Measurements from ENCODE around the gene MYO3B.
"Not testable (repeated sequence)": the region's sequence is repeated elsewhere in the genome, so short reads cannot be mapped to it uniquely, and the experiment has no call there.

MYO3B gene

DNA sequence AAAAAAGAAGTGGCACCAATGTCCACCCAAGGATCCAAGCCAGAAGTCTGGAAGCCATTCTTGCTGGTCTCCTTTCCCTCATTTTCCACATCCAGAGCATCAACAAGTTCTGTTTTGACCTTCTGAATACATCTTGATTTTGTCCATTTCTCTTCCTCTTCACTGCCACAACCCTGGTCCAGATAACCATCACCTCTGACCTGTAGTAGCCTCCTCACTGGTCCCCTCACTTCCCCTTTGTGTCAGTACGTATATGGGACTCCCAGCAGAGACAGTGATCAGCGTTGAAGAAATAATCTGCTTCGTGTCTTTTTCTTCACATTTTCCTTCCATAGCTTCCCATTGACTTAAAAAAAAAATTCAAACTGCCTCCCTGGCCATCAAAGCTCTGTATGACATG, 427.9 kb downstream of the MYO3B start:
- DNase-seq, result no peak

DNA sequence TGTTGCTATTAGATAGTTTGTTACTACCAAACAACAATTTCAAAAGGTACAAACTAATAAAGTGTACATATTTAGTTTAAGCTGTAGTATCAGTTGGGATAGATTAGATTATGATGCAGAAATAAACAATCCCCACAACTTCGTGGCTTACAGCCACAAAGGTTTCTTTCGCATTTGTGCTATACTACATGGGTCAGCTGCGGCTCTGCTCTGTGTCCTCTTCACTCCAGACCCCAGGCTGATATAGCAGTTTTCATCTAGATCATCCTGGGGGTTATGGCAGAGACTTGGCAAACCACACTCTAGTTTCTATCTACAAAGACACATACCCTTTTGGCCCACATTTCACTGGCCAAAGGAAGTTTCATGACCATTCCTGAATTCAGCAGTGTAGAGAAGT, 429.2 kb downstream of the MYO3B start:
- no peak for DNase-seq

DNA sequence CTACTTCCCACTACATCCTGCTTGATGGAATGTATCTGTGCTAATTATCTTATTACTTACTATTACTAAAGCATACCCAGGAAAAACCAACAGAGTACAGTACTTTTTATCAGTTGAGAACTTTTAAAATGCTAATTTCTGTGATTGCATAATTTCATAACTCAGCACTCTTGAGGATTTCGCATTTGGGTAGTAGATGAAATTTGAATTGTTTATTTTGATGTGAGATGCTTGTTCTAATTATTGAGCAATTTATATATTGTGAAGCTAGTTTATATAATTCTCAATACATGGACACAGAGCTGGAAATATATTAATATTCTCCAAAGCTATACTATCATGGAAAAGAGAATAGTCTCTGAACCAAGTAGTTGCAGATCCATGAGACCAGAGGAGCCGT, 432.7 kb downstream of the MYO3B start:
- no peak for DNase-seq

DNA sequence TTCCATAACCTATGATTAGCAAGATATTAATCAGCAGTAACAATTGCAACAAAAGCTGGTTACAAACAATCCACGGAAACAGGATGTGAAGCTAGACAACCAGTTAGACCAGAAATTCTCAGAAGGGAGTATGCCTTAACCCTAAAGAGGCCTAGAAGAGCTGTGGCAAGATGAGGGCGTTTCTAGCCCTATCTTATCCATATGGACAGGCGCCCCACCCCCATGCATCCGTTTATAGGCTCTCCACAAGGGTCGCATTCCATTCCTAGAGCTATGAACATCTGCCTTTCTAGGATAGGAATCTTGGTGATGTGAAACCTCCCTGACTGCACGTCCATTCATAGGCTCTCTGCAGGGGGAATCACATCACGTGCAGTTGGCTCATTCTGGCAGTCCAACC, 441.0 kb downstream of the MYO3B start:
- not testable (repeated sequence) for DNase-seq

DNA sequence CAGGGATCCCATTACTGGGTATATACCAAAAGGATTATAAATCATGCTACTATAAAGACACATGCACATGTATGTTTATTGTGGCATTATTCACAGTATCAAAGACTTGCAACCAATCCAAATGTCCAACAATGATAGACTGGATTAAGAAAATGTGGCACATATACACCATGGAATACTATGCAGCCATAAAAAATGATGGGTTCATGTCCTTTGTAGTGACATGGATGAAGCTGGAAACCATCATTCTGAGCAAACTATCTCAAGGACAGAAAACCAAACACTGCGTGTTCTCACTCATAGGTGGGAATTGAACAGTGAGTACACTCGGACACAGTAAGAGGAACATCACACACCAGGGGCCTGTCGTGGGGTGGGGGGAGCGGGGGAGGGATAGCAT, 457.1 kb downstream of the MYO3B start:
- DNase-seq, result not testable (repeated sequence)

DNA sequence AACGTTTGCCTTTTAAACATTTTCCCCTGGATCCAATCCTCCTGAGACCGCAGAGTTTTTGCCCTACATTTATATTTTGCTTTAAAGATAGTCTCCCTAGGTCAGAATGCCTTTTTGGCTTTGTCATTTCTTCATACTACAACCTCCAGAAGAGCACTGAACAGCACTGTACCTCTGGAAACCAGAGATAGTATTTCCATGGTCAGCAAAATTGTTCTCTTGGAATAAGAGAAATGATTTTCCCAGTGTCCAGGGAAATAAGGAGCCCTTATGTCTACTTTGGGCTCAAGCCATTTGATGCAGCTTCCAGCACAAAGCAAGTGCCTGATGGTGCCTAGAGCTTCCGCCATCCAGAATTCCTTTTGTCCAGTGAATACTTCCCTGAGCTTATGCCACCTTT, 461.7 kb downstream of the MYO3B start:
- no peak for DNase-seq

DNA sequence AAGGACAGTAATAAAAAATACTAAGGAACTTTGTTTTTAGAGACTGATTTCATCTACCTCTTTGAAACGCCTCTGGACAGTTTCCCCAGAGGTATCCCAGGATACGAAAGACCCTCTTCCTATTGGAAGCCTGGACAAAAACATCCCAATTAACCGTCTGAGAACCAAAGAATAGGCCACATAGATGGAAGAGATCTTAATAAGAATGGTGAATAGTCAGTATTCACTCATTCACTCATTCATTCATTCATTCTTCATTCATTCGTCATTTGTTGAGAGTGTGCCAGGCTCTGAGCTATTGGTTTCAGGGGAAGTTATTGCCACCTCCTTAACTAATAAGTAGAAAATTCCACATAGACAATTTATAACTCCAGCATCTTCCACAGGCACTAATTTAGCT, 464.0 kb downstream of the MYO3B start:
- no peak for DNase-seq

DNA sequence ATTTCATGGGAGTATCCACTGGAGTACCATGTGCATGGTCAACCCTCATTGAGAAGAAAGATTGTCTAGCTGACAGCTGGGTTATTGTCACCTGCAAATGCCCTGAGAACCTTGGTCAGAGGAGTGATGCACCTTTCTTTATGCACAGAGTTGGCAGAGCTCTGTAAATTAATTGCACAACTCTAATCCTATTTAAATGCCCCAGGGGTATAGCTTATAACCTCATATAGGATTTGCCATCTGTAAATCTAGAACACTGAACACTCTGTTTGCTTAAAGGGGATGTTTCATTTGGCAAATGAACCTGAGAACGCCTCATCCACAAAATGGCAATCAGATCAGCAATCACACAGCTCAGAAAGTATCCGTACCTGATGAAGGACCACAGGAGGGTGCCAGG, 465.4 kb downstream of the MYO3B start:
- no peak for DNase-seq

DNA sequence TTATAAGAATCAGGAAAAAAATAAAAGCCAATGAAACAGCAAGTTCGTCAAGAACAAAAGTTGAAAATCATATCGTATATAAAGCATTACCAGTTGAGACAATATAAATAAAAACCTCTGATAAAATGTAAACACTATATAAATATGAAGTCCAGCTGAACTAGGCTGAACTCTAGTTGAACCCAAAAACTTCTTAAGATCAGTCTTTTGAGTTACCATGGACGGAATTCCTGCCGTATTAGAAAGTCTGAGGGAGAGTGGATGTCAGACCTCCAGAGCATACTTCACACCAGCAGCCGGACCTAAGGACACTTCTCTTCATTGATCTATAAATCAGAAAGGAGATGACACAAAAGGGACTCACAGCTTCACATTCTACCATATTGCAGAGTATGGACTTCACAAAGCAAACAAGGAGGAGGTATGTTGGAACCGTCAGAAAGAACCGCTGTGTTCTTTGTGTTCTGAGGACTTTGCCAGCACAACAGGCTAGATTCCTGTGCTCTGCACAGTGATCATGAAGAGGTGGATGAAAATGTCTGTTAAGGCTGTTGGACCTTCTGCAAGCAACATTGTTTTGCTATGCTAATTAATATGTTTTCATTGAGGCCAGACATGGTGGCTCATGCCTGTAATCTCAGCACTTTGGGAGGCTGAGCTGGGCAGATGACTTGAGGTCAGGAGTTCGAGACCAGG, 469.9 kb downstream of the MYO3B start:
- DNase-seq, result no peak

DNA sequence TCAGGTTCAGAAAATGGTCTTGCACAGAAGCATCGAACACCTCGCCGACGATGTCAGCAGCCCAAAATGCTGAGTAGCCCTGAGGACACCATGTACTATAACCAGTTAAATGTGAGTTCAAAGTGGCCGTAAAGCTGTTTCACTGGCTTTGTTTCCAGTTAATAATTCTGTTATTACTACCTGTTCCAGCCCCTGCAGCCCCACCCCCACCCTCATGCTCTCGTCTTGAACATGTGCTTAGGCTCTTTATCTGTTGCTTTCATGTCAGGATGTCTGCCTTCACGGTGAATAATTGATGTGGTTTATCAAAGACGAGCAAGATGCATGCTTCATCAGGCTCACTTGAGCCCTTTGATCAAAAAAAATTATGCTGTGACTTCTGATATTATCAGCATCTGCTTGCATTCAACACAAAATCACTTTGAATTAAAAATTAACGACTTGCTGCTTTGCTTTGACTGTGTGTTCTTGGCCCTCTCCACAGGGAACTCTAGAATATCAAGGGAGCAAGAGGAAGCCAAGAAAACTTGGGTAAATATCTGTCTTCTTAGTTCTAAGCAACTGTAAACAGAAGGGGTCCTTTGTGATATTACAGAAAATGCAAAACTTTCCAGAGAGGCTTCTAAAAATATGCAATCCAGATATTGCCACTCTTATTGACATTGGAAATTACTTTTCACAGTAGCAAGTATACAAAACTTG, 473.8 kb downstream of the MYO3B start:
- DNase-seq, result no peak

DNA sequence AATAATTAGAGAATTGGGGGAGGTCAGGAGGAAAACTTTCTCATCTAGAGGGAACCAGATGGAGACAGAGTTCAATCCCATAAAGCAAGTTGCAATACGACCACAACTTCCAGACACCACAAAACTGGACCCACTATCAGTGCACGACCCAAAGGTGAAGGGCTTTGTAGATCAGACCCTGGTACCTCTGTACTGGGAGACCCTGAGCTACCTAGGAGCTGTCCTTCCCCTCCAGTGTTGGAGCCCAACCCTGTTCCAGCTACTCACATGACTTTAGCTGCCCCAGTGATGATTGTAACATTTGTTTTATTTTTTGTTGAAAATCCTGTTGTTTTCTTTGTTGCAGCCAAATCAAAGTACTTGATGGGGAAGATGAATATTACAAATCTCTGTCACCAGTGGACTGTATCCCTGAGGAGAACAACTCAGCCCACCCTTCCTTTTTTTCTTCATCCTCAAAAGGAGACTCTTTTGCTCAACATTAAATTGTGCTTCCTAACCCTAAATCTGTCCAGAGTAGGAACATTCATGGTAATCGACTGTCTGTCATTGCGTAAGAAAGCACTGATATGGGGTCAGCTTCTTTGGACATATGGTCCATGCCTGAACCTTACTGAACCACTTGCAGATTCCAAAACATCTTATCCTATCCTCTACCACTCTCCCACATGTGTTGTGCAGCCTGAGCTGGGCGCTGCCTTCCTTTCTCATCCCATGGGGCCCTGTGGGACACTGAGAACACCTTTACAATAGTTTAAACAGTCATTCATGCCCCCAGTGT, 474.9 kb downstream of the MYO3B start:
- DNase-seq, result no peak

DNA sequence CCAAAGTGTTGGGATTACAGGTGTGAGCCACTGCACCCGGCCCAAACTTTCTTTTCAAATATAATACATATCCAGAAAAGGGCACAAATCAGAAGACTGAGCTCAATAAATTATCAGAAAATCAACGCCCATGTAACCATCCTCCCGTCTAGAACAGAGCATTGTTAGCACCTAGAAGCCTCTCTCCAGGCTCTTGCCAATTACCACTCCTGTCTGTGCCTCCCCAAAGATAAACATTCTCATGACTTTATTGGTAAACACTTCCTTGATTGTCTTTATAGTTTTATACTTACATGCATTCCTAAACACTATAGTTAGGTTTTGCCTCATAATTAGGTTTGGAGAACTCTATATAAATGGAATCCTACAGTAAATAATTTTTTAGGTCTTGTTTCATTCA, 478.7 kb downstream of the MYO3B start:
- DNase-seq, result no peak

DNA sequence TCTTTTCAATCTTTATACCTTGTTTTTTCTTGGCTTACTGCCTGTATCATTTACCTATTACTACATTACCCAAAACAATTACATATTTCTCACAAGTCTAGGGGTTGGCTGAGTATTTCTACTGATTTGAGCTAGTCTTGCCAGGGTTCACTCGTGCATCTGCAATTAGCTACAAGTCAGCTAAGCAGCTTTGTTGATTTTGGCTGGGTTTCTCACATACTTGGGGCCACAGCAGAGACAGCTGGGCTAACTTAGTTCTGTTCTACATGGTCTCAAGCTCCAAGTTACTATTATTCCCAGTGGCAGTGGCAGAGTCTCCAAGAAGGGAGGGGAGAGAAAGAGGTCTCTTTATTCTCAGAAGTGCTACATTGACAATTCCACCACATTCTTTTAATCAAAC, 482.5 kb downstream of the MYO3B start:
- no peak for DNase-seq

DNA sequence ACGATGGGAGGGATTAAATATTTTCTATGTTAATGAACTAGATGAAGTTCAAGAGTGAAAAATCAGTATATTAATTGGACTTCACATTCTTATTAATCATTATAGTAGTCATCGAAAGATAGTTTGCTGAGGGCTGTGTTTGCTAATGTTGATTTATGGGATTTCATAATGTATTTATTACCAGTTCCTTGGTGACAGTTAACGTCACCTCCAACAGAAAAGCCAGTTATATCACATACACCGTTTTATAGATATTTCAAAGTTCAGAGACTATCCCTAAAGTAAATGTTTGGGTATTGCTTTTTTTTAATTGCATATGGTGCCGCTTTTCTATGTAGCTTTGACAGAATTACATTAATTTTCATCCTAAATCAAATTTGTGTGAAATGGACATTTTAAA, 487.8 kb downstream of the MYO3B start:
- DNase-seq, result no peak

DNA sequence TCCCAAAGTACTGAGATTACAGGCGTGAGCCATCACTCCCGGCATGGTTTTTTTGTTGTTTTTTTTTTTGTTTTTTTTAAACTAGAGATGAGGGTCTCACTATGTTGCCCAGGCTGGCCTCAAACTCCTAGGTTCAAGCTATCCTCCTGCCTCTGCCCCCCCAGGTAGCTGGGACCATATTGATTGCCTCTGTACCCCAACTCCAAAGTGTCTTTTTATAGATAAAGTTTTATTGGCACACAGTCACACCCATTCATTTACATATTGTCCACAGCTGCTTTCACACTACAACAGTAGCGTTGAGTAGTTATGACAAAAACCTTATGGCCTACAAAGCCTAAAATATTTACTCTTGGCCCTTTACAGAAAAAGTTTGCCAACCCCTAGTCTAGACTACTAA, 492.0 kb downstream of the MYO3B start:
- DNase-seq, result no peak

DNA sequence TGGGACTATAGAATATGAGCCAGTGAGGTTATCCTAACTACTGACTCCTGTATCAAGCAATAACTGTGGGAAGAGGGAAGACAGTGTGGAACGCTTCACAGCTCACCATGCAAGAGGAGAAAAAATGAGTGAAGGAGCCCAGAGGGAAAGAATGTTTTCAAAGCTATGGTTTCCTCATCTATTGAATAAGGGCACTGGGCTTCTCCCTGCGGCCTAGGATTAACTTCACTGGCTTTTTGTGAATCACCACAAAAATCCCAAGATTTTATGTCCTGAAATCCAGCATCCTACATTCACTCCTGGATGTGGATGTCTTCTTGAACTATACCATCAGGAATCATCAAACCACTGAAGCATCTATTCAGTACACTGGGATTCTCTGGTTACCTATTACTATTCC, 492.7 kb downstream of the MYO3B start:
- DNase-seq, result no peak

DNA sequence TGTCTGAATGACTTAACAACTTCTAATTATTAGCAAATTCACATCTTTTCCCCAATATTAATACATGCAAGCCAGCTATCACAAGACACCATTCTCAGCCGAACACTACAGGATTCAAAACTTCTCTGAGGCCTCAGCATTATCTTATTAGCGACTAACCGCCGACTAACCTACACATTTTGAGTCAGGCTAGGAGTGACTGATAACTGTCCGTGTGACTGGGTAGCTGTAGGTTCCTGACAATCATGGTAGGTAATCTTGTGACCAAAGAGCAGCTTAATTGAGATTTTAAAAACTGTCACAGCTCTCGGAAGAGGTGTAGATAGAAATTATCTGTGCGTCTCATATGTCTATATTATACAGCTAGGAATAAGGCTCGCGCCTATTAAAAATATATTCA, 493.1 kb downstream of the MYO3B start:
- no peak for DNase-seq

DNA sequence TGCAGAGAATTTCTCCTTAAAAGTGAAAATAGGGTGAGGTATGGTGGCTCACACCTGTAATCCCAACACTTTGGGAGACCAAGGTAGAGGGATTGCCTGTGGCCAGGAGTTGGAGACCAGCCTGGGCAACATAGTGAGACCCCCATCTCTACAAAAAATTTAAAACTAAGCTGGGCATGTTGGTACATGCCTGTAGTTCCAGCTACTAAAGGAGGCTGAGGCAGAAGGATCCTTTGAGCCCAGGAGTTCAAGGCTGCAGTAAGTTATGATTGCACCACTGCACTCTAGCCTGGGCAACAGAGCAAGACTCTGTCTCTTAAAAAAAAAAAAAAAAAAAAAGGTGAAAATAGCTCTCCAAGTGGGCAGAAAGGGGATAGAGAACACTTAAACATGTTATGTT, 496.3 kb downstream of the MYO3B start:
- not testable (repeated sequence) for DNase-seq

DNA sequence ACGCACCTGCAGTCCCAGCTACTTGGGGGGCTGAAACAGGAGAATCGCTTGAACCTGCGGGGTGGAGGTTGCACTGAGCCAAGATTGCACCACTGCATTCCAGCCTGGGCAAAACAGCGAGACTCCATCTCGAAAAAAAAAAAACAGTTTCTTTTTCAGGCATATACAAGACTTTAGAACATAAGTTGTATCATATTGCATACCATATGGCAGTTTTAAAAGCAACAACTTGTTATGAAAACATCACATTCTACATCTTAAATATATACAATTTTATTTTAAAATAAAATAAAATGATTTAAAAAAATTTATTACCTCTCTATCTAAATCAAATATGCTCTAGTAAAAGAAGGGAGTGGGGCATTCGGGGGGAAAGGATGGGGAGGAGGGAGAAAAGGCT, 497.8 kb downstream of the MYO3B start:
- DNase-seq, result no peak

DNA sequence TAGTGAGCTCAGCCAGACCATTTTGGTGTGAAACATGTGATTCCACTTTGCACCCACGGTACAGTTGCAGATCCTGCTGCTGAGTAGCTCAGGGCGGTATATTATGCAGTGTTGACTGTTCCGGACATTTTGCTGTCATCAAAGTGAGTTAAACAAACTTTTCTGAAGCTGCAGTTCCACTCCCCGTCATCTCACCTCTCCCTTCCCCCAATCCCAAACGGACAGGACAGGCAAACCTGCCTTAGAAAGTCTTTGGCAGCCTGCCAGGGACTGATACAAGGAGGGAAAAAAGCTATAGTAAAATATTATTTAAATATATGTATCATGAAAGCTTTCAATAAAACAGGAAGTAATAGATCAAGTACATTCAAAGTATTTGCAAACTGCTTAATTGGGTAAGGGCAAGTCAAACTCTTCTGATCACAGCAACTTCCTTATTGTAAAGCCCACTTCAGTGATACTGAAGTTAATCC, 501.7 kb downstream of the MYO3B start:
- DNase-seq, result no peak

DNA sequence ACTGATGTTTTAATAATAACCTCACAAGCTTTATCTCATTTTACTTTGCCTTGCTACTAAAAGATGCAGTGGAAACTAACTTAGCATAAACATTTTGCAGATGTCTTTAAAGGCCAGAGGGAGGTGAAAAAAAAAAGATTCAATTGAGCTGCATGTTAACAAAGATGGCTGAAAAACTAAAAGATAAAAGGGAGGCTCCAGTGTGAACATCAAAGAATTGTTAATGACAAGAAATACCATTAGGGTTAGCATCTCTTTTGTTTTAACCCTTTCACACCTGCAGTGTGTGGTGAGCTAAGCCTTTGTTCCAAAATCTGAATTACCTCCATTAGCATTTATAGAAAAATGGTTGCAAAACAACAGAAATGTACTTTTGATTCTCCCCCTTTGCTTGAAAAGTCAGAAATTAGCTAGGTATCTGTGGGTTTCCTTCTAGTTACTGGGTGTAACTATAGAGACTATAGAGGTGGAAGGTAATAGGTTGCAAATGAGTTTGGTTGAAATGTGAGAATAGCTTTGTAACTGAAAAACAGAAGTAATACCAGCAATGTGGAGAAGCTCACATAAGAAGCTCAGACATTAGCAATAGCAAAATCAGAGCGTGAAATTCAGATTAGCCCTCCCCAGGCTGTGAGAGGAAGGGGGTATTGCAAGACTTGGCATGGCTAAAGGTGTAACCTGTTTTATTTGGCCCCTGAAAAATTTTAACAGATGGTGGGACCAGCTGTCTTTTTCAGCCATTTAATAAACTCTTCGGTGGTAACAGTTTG, 502.4 kb downstream of the MYO3B start:
- no peak for DNase-seq

DNA sequence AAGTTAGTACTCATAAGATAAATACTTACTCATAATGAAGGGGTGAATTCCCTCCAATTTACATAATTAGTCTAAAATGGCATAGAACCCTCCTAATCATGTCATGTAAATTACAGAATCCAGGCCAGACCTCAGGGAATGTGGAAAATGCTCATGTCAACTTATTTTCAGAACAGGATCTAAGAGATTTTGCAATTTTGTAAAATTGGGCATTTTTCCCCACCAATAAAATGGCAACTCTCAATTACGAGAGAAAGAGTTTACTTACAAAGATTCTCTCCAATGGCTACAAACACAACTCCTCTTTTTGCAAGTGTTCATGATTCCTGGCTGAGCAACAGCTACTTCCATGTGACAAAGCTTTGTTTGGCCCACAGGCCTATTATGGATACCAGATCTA, 503.4 kb downstream of the MYO3B start:
- DNase-seq, result no peak

Measured in anterior cingulate cortex (tissue), 58 donors.